Measurements from ENCODE around the gene MSRB3.
"Not testable (repeated sequence)": the region's sequence is repeated elsewhere in the genome, so short reads cannot be mapped to it uniquely, and the experiment has no call there.

MSRB3 gene

GRCh38 chr12:65287426-65287825 lies 8.9 kb downstream of the MSRB3 start:
- no peak for DNase-seq

GRCh38 chr12:65292241-65292640 lies 13.8 kb downstream of the MSRB3 start:
- no peak for DNase-seq

GRCh38 chr12:65293735-65294134 lies 15.3 kb downstream of the MSRB3 start:
- no peak for DNase-seq

- DNase-seq = no peak
Observed at GRCh38 chr12:65294641-65295262, 16.3 kb downstream of the MSRB3 start.

GRCh38 chr12:65296508-65297265 lies 18.2 kb downstream of the MSRB3 start:
- no peak for DNase-seq

- no peak for DNase-seq
Observed at GRCh38 chr12:65300097-65300496, 21.6 kb downstream of the MSRB3 start.

- DNase-seq = no peak
Observed at GRCh38 chr12:65300679-65301349, 22.3 kb downstream of the MSRB3 start.

GRCh38 chr12:65302891-65303290 lies 24.4 kb downstream of the MSRB3 start:
- DNase-seq = no peak

- no peak for DNase-seq
Observed at GRCh38 chr12:65305346-65305950, 27.0 kb downstream of the MSRB3 start.

GRCh38 chr12:65306366-65307168 lies 28.1 kb downstream of the MSRB3 start:
- DNase-seq = peak in 1 of 58 donors; percentile 1

GRCh38 chr12:65307169-65307501 lies 28.7 kb downstream of the MSRB3 start:
- DNase-seq = no peak

- no peak for DNase-seq
Observed at GRCh38 chr12:65308006-65308405, 29.5 kb downstream of the MSRB3 start.

- no peak for DNase-seq
Observed at GRCh38 chr12:65308601-65309071, 30.2 kb downstream of the MSRB3 start.

- DNase-seq = no peak
Observed at GRCh38 chr12:65311260-65311659, 32.8 kb downstream of the MSRB3 start.

- no peak for DNase-seq
Observed at GRCh38 chr12:65313719-65314317, 35.3 kb downstream of the MSRB3 start.

GRCh38 chr12:65315238-65315637 lies 36.8 kb downstream of the MSRB3 start:
- DNase-seq = not testable (repeated sequence)

GRCh38 chr12:65318186-65318685 lies 39.8 kb downstream of the MSRB3 start:
- DNase-seq = no peak

GRCh38 chr12:65319688-65320200 lies 41.3 kb downstream of the MSRB3 start:
- no peak for DNase-seq

GRCh38 chr12:65323070-65323469 lies 44.6 kb downstream of the MSRB3 start:
- no peak for DNase-seq

GRCh38 chr12:65324056-65324455 lies 45.6 kb downstream of the MSRB3 start:
- DNase-seq = no peak
